Activated gamma-delta T cell treated with Interleukin-2 at 50 U/mL for 16 hours (primary cell): Measurements from ENCODE around the gene FFAR1.

ENCODE experiments used
- DNase-seq: peaks from one replicate; pipeline ENCODE4 v3.0.0-alpha.2; 2020

FFAR1 gene

GRCh38 chr19:35347171-35347929 lies at the start of gene FFAR1:
Gene FFAR1, plus strand, starts transcription at chr19:35347902. Its CDS starts 3,650 bp downstream, at chr19:35351552.
- DNase-seq = no peak

GRCh38 chr19:35297922-35298321 lies 49.8 kb upstream of the FFAR1 start:
- no peak for DNase-seq

- no peak for DNase-seq
These were observed 49.1 kb upstream of the FFAR1 start for GRCh38 chr19:35298561-35298972.

- DNase-seq = no peak
These were observed 48.0 kb upstream of the FFAR1 start for GRCh38 chr19:35299523-35300338.

- no peak for DNase-seq
These were observed 47.4 kb upstream of the FFAR1 start for GRCh38 chr19:35300339-35300649.

- no peak for DNase-seq
These were observed 45.7 kb upstream of the FFAR1 start for GRCh38 chr19:35301961-35302360.

GRCh38 chr19:35302446-35302845 lies 45.3 kb upstream of the FFAR1 start:
- no peak for DNase-seq

- no peak for DNase-seq
These were observed 44.3 kb upstream of the FFAR1 start for GRCh38 chr19:35303357-35303915.

- no peak for DNase-seq
These were observed 43.7 kb upstream of the FFAR1 start for GRCh38 chr19:35304036-35304435.

GRCh38 chr19:35305181-35305580 lies 42.5 kb upstream of the FFAR1 start:
- no peak for DNase-seq

- no peak for DNase-seq
These were observed 41.0 kb upstream of the FFAR1 start for GRCh38 chr19:35306473-35307246.

GRCh38 chr19:35307931-35308330 lies 39.8 kb upstream of the FFAR1 start:
- no peak for DNase-seq

GRCh38 chr19:35308910-35309309 lies 38.8 kb upstream of the FFAR1 start:
- DNase-seq = no peak

GRCh38 chr19:35309481-35310279 lies 38.0 kb upstream of the FFAR1 start:
- no peak for DNase-seq

- no peak for DNase-seq
These were observed 37.4 kb upstream of the FFAR1 start for GRCh38 chr19:35310331-35310730.

- DNase-seq = no peak
These were observed 36.8 kb upstream of the FFAR1 start for GRCh38 chr19:35310811-35311465.

- DNase-seq = no peak
These were observed 35.6 kb upstream of the FFAR1 start for GRCh38 chr19:35311901-35312665.

GRCh38 chr19:35313587-35313986 lies 34.1 kb upstream of the FFAR1 start:
- no peak for DNase-seq

- no peak for DNase-seq
These were observed 33.7 kb upstream of the FFAR1 start for GRCh38 chr19:35314031-35314430.

GRCh38 chr19:35314858-35315470 lies 32.7 kb upstream of the FFAR1 start:
- DNase-seq = no peak

GRCh38 chr19:35315883-35316282 lies 31.8 kb upstream of the FFAR1 start:
- DNase-seq = no peak
